Measurements from ENCODE around the gene ABCE1. TPM values are rescaled to one million over a fixed set of nuclear protein-coding genes. Genes with fewer than 3 reads are reported as not detected.

ABCE1 gene
- total and polyA plus RNA-seq, 2 donors (not counting 1 experiment from before 2014, with no cell fraction given), result 31.3 to 46.2 TPM

GRCh38 chr4:145171911-145172310, 73.8 kb downstream of the ABCE1 start:
- Histone ChIP-seq H4K20me1 (ENCODE audit: control insufficient read depth, insufficient read depth, low read length, poor library complexity, severe bottlenecking) (peaks cover 12% of the 10 kb centered on the region), H3K9ac (ENCODE audit: low read length) (no peak overlapping the region), H3K4me1 (ENCODE audit: control insufficient read depth in 2 of 2, insufficient read depth in 2 of 2, low read length in 2 of 2) (peaks cover under 1 to 8% of the 10 kb centered on the region in 2 donors), H3K36me3 (replicated peaks in 1 of 2; ENCODE audit: control extremely low read depth in 1 of 2, control insufficient read depth in 1 of 2, extremely low read depth in 1 of 2, insufficient read depth in 2 of 2, low read length in 1 of 2) (peaks cover 16 to 44% of the 10 kb centered on the region in 2 experiments), H3K9me3 (ENCODE audit: control extremely low read depth in 1 of 3, control insufficient read depth in 2 of 3, insufficient read depth in 1 of 3, low read length in 2 of 3) (no peaks in the 10 kb centered on the region), H3K27me3 (replicated peaks in 1 of 4; ENCODE audit: control extremely low read depth in 1 of 4, control insufficient read depth in 3 of 4, insufficient read depth in 4 of 4, low read length in 3 of 4) (no peaks in the 10 kb centered on the region), H3K4me2 (replicated peaks; ENCODE audit: low read depth, low read length, poor library complexity, severe bottlenecking) (no peak overlapping the region), H3K4me3 (ENCODE audit: control extremely low read depth in 1 of 5, extremely low read depth in 1 of 5, insufficient read depth in 1 of 5, low read depth in 2 of 5, low read length in 4 of 5) (no peak overlapping the region), H2AFZ (ENCODE audit: insufficient read depth, low read depth, low read length, poor library complexity, severe bottlenecking) (no peak overlapping the region), H3K79me2 (ENCODE audit: control insufficient read depth, insufficient read depth, low read length) (peaks cover 56% of the 10 kb centered on the region), H3K27ac (ENCODE audit: low read length in 2 of 2) (no peak overlapping the region)
- no peak overlapping the region for H3K4me3 Mint-ChIP-seq
- ATAC-seq (ENCODE audit: low read depth) (no peak), DNase-seq (no peak)
- H3K27me3 Mint-ChIP-seq, result no peaks in the 10 kb centered on the region
- peaks cover 26% of the 10 kb centered on the region for H3K4me1 Mint-ChIP-seq
- no peaks in the 10 kb centered on the region for H3K9me3 Mint-ChIP-seq (ENCODE audit: insufficient read depth)
- ChIA-PET CTCF (interaction anchor here (0.7 to 1.0 kb wide), 2 partner anchors 22 to 447 kb away, joined by 3 read pairs; partner anchors contain the start of gene MMAA), POLR2A (no interaction called here)
- intact Hi-C loops (cut with micrococcal nuclease), result loop anchor here (10.0 kb wide), 1 partner anchor 763 kb away; the partner anchor contains the start of gene ZNF827
- no peak overlapping the region for H3K27ac Mint-ChIP-seq
- WGBS (ENCODE audit: insufficient coverage), result 100% methylated on average over 1 of the region's 1 CpG
- TF ChIP-seq CTCF (IDR thresholded peaks at IDR 0.05) (no peak), EZH2 (IDR thresholded peaks at IDR 0.05; ENCODE audit: borderline replicate concordance, insufficient read depth, low read depth, low read length, poor library complexity, severe bottlenecking) (no peak)

GRCh38 chr4:145176641-145177432, 78.7 kb downstream of the ABCE1 start:
- DNase-seq, result peak; percentile 13
- H3K36me3 ChIP-seq (replicated peaks in 1 of 2; ENCODE audit: control extremely low read depth in 1 of 2, control insufficient read depth in 1 of 2, extremely low read depth in 1 of 2, insufficient read depth in 2 of 2, low read length in 1 of 2), result peaks cover 7 to 17% of the 10 kb centered on the region in 2 experiments
- intact Hi-C loops (cut with micrococcal nuclease), result loop anchor here (10.0 kb wide), 1 partner anchor 758 kb away; the partner anchor contains the start of gene ZNF827

More at GRCh38 chr4:145176641-145177432, 78.7 kb downstream of the ABCE1 start:
- 93% methylated on average over 3 of the region's 9 CpGs for WGBS (ENCODE audit: insufficient coverage)
- Histone ChIP-seq H3K27ac (ENCODE audit: low read length in 2 of 2) (peak overlapping the region; percentile 94 to 97), H3K4me2 (replicated peaks; ENCODE audit: low read depth, low read length, poor library complexity, severe bottlenecking) (peak overlapping the region; percentile 85), H3K4me3 (ENCODE audit: control extremely low read depth in 1 of 5, extremely low read depth in 1 of 5, insufficient read depth in 1 of 5, low read depth in 2 of 5, low read length in 4 of 5) (peak overlapping the region in 1 of 5 experiments; percentile 93), H3K4me1 (ENCODE audit: control insufficient read depth in 2 of 2, insufficient read depth in 2 of 2, low read length in 2 of 2) (peaks cover 29 to 35% of the 10 kb centered on the region in 2 donors), H3K9ac (ENCODE audit: low read length) (peak overlapping the region; percentile 87), H4K20me1 (ENCODE audit: control insufficient read depth, insufficient read depth, low read length, poor library complexity, severe bottlenecking) (peaks cover 12% of the 10 kb centered on the region), H3K27me3 (replicated peaks in 1 of 4; ENCODE audit: control extremely low read depth in 1 of 4, control insufficient read depth in 3 of 4, insufficient read depth in 4 of 4, low read length in 3 of 4) (no peaks in the 10 kb centered on the region), H3K79me2 (ENCODE audit: control insufficient read depth, insufficient read depth, low read length) (peaks cover 68% of the 10 kb centered on the region), H2AFZ (ENCODE audit: insufficient read depth, low read depth, low read length, poor library complexity, severe bottlenecking) (no peak overlapping the region), H3K9me3 (ENCODE audit: control extremely low read depth in 1 of 3, control insufficient read depth in 2 of 3, insufficient read depth in 1 of 3, low read length in 2 of 3) (no peaks in the 10 kb centered on the region)
- ChIA-PET CTCF (interaction anchor here (1.9 to 3.3 kb wide), 3 partner anchors 10 to 440 kb away, joined by 5 to 13 read pairs (median 5); no protein-coding TSS in a partner anchor), POLR2A (interaction anchor here (0.5 kb wide), 1 partner anchor 760 kb away, joined by 7 read pairs; no protein-coding TSS in a partner anchor)
- Mint-ChIP-seq H3K9me3 (ENCODE audit: insufficient read depth) (no peaks in the 10 kb centered on the region), H3K4me1 (peaks cover 43% of the 10 kb centered on the region), H3K4me3 (peak overlapping the region; percentile 94), H3K27me3 (no peaks in the 10 kb centered on the region), H3K27ac (peak overlapping the region; percentile 50)
- no peak for ATAC-seq (ENCODE audit: low read depth)
- TF ChIP-seq EZH2 (IDR thresholded peaks at IDR 0.05; ENCODE audit: borderline replicate concordance, insufficient read depth, low read depth, low read length, poor library complexity, severe bottlenecking) (no peak), CTCF (IDR thresholded peaks at IDR 0.05) (no peak)

All from B cell (primary cell).